HL-60 (cell line): ENCODE data around the gene SYT13.

Experiments used
- DNase-seq, 2 experiments: peaks; one replicate each; pipeline ENCODE4 v3.0.0-alpha.2; 2010 to 2020; ENCODE audit warnings: low read depth in 1 of 2, low spot score in 1 of 2
- H3K27ac ChIP-seq: fragments of 250-450 bp; sonication (Bioruptor Pico); replicated peaks from 2 replicates; pipeline ENCODE4 v1.5.1; 2020; ENCODE audit warnings: mild to moderate bottlenecking, moderate library complexity
- H3K27me3 ChIP-seq: fragments of 250-450 bp; sonication (Bioruptor Pico); 2 replicates; pipeline ENCODE4 v1.5.1; 2021; ENCODE audit warnings: mild to moderate bottlenecking, moderate library complexity; ENCODE audit not compliant: insufficient read depth, poor library complexity, severe bottlenecking
- H3K4me3 ChIP-seq: replicated peaks from 2 replicates; pipeline ENCODE4 v1.5.1; 2011; ENCODE audit warnings: mild to moderate bottlenecking, control low read depth, low read length; ENCODE audit not compliant: insufficient read depth
- GABPA ChIP-seq: IDR thresholded peaks from 2 replicates; pipeline ENCODE4 v1.6.1; 2012; ENCODE audit warnings: low read depth
- POLR2AphosphoS5 ChIP-seq: IDR thresholded peaks from 2 replicates; pipeline ENCODE4 v1.6.1; 2012; ENCODE audit warnings: low read depth
- SPI1 ChIP-seq: IDR thresholded peaks from 2 replicates; pipeline ENCODE4 v1.6.1; 2012; ENCODE audit warnings: low read depth, mild to moderate bottlenecking, borderline replicate concordance
- TF ChIP-seq, protein P1 (sequence below): IDR thresholded peaks from 2 replicates; pipeline ENCODE4 v1.6.1; 2012; ENCODE audit warnings: low read depth; ENCODE audit not compliant: insufficient replicate concordance
- TF ChIP-seq, protein P2 (sequence below): IDR thresholded peaks from one replicate; pipeline ENCODE4 v1.5.1; 2011; ENCODE audit warnings: low read length, control low read depth, inconsistent platforms; ENCODE audit not compliant: insufficient read depth

Gene SYT13

DNA sequence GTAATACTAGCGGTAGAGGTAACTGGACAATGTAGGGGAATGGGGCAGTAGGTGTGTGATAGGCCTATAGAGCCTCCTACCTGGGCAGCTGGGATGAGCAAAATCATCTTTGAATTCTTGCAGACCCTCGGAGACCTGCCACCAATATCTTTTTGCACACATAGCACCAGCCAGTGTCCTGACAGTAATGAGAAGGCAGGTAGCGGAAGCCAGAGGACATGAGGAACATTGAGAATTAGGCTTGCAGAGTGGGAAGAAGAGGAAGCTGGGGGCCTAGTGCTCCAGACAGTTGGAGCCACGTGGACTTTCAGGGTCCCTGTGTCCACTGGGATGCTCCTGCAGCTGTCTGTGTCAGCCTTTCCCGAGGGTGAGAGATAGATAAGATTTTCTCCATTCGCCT, 17.2 kb upstream of the SYT13 start:
- no peak overlapping the region for H3K27ac ChIP-seq
- no peak overlapping the region for H3K4me3 ChIP-seq
- H3K27me3 ChIP-seq, result peaks cover 4% of the 10 kb centered on the region
- TF ChIP-seq POLR2AphosphoS5, result no peak
- TF ChIP-seq, protein P1, sequence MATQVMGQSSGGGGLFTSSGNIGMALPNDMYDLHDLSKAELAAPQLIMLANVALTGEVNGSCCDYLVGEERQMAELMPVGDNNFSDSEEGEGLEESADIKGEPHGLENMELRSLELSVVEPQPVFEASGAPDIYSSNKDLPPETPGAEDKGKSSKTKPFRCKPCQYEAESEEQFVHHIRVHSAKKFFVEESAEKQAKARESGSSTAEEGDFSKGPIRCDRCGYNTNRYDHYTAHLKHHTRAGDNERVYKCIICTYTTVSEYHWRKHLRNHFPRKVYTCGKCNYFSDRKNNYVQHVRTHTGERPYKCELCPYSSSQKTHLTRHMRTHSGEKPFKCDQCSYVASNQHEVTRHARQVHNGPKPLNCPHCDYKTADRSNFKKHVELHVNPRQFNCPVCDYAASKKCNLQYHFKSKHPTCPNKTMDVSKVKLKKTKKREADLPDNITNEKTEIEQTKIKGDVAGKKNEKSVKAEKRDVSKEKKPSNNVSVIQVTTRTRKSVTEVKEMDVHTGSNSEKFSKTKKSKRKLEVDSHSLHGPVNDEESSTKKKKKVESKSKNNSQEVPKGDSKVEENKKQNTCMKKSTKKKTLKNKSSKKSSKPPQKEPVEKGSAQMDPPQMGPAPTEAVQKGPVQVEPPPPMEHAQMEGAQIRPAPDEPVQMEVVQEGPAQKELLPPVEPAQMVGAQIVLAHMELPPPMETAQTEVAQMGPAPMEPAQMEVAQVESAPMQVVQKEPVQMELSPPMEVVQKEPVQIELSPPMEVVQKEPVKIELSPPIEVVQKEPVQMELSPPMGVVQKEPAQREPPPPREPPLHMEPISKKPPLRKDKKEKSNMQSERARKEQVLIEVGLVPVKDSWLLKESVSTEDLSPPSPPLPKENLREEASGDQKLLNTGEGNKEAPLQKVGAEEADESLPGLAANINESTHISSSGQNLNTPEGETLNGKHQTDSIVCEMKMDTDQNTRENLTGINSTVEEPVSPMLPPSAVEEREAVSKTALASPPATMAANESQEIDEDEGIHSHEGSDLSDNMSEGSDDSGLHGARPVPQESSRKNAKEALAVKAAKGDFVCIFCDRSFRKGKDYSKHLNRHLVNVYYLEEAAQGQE, result no peak
- no peak for DNase-seq

DNA sequence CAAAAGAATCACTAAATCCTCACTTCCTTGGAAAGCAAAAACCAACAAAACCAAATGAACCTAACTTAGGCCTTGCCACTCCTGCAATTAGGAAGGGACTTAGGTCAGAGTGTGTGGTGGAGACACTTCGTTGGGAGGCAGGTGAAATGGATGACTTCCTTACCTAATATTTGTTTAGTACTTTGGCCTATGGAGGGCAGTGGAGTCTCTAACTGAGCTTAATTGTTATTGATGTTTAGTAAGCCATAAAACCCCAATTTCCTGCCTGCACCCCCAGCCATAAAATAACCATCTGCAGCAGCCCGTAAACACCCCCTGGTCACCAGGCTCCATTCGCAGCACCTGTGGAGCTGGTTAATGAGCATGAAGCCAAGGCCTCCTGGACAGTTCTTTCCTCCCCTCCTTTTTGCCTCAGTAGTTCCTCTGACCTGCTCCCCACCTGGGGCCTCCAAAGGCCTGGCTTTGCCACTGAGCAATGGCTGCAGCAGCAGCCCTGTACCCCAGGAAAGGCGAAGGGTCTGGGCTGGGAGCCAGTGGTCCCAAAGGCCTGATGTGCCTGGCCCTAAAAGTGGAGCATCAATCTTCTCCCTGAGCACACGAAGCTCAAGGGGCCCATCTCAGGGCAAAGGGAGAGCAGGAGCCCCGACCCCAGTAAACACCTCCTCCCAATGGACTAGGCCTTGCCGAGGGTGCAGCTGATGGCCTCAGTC, 15.6 kb upstream of the SYT13 start:
- H3K27me3 ChIP-seq, result peaks cover 3% of the 10 kb centered on the region
- no peak overlapping the region for H3K4me3 ChIP-seq
- H3K27ac ChIP-seq, result no peak overlapping the region
- TF ChIP-seq SPI1, result no peak
- TF ChIP-seq POLR2AphosphoS5, result no peak
- no peak for TF ChIP-seq GABPA
- TF ChIP-seq, protein P2, sequence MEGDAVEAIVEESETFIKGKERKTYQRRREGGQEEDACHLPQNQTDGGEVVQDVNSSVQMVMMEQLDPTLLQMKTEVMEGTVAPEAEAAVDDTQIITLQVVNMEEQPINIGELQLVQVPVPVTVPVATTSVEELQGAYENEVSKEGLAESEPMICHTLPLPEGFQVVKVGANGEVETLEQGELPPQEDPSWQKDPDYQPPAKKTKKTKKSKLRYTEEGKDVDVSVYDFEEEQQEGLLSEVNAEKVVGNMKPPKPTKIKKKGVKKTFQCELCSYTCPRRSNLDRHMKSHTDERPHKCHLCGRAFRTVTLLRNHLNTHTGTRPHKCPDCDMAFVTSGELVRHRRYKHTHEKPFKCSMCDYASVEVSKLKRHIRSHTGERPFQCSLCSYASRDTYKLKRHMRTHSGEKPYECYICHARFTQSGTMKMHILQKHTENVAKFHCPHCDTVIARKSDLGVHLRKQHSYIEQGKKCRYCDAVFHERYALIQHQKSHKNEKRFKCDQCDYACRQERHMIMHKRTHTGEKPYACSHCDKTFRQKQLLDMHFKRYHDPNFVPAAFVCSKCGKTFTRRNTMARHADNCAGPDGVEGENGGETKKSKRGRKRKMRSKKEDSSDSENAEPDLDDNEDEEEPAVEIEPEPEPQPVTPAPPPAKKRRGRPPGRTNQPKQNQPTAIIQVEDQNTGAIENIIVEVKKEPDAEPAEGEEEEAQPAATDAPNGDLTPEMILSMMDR, result no peak
- TF ChIP-seq, protein P1, result no peak
- no peak for DNase-seq

DNA sequence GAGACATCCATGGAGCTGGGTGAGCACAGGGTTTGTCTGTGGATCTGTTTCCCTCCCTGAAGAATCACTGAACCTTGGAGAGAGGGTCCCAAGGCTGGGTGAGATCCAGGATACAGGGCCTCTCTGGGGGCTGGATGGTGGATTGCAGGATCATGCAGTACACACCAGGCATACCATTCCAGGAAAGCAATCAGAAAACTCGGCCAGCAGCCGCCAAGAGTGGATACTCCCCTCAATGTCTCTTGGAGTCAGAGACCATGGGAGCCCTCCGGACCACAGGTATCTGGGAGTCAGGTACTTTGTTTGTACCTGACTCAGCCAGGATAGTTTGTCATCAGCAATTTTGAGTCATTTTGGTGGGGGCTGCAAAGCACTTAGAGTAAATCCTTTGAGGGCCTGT, 14.6 kb upstream of the SYT13 start:
- H3K4me3 ChIP-seq, result no peak overlapping the region
- no peak overlapping the region for H3K27ac ChIP-seq
- DNase-seq, result no peak
- H3K27me3 ChIP-seq, result no peaks in the 10 kb centered on the region
- TF ChIP-seq SPI1 (no peak), POLR2AphosphoS5 (no peak), GABPA (no peak)
- TF ChIP-seq, protein P1, result no peak
- TF ChIP-seq, protein P2, result no peak
